MM.1S (cell line): ENCODE results near the gene SLAIN1.

ENCODE experiments used
- DNase-seq: peaks from one replicate; pipeline ENCODE4 v3.0.0-alpha.2; 2015
- H2AFZ ChIP-seq: fragments of 300-600 bp; sonication (generic); 2 replicates; pipeline ENCODE4 v1.6.0; 2016; ENCODE audit warnings: antibody characterized with exemption, low read length
- H3F3A ChIP-seq: fragments of 300-600 bp; sonication (generic); 2 replicates; pipeline ENCODE4 v1.6.1; 2016; ENCODE audit warnings: mild to moderate bottlenecking, antibody characterized with exemption, low read length, moderate library complexity, mixed read lengths; ENCODE audit not compliant: insufficient read depth
- H3K27ac ChIP-seq: fragments of 300-600 bp; sonication (generic); 2 replicates; pipeline ENCODE4 v1.5.1; 2016; ENCODE audit warnings: mild to moderate bottlenecking, low read length
- H3K27me3 ChIP-seq: fragments of 300-600 bp; sonication (generic); replicated peaks from 2 replicates; pipeline ENCODE4 v1.6.0; 2016; ENCODE audit warnings: low read length; ENCODE audit not compliant: insufficient read depth
- H3K36me3 ChIP-seq: fragments of 300-600 bp; sonication (generic); replicated peaks from 2 replicates; pipeline ENCODE4 v1.6.1; 2016; ENCODE audit warnings: mild to moderate bottlenecking, low read length, mixed read lengths; ENCODE audit not compliant: insufficient read depth
- H3K4me1 ChIP-seq: fragments of 300-600 bp; sonication (generic); 2 replicates; pipeline ENCODE4 v1.6.1; 2016; ENCODE audit warnings: low read length, mixed read lengths
- H3K4me2 ChIP-seq: fragments of 300-600 bp; sonication (generic); 2 replicates; pipeline ENCODE4 v1.6.0; 2016; ENCODE audit warnings: low read depth, low read length
- H3K4me3 ChIP-seq: fragments of 300-600 bp; sonication (generic); 2 replicates; pipeline ENCODE4 v1.5.1; 2016; ENCODE audit warnings: low read length, mixed read lengths
- H3K79me2 ChIP-seq: fragments of 300-600 bp; sonication (generic); 2 replicates; pipeline ENCODE4 v1.6.1; 2016; ENCODE audit warnings: mixed run types, low read length, mixed read lengths
- H3K9ac ChIP-seq: fragments of 300-600 bp; sonication (generic); 2 replicates; pipeline ENCODE4 v1.6.1; 2016; ENCODE audit warnings: low read length, mixed read lengths
- H3K9me2 ChIP-seq: fragments of 300-600 bp; sonication (generic); replicated peaks from 2 replicates; pipeline ENCODE4 v1.6.1; 2016; ENCODE audit warnings: mild to moderate bottlenecking, low read length, mixed read lengths; ENCODE audit not compliant: insufficient read depth
- H3K9me3 ChIP-seq: fragments of 300-600 bp; sonication (generic); replicated peaks from 2 replicates; pipeline ENCODE4 v1.6.1; 2016; ENCODE audit warnings: mild to moderate bottlenecking, low read length, mixed read lengths; ENCODE audit not compliant: insufficient read depth
- H4K20me1 ChIP-seq: fragments of 300-600 bp; sonication (generic); 2 replicates; pipeline ENCODE4 v1.6.1; 2016; ENCODE audit warnings: mild to moderate bottlenecking, low read length, moderate library complexity, mixed read lengths; ENCODE audit not compliant: insufficient read depth
- CTCF ChIP-seq: fragments of 300-600 bp; sonication (generic); IDR thresholded peaks from 2 replicates; pipeline ENCODE4 v1.5.1; 2016; ENCODE audit warnings: antibody characterized with exemption, low read length, mixed read lengths
- EZH2 ChIP-seq: fragments of 300-600 bp; sonication (generic); optimal IDR thresholded peaks from 2 replicates; pipeline ENCODE3; 2017; ENCODE audit warnings: low read depth, mild to moderate bottlenecking, antibody characterized with exemption, low read length, mixed read lengths
- EZH2phosphoT487 ChIP-seq: fragments of 300-600 bp; sonication (generic); IDR thresholded peaks from 2 replicates; pipeline ENCODE4 v1.6.1; 2018; ENCODE audit warnings: antibody characterized with exemption, low read length

The SLAIN1 gene

GRCh38 chr13:77774181-77774580 lies 76.7 kb downstream of the SLAIN1 start:
- no peak overlapping the region for H3K4me2 ChIP-seq
- no peaks in the 10 kb centered on the region for H3F3A ChIP-seq
- H3K9ac ChIP-seq, result no peak overlapping the region
- no peaks in the 10 kb centered on the region for H3K9me3 ChIP-seq
- no peaks in the 10 kb centered on the region for H3K27me3 ChIP-seq
- no peaks in the 10 kb centered on the region for H4K20me1 ChIP-seq
- H3K27ac ChIP-seq, result no peak overlapping the region
- no peak for DNase-seq
- H3K9me2 ChIP-seq, result no peaks in the 10 kb centered on the region
- TF ChIP-seq CTCF (no peak), EZH2phosphoT487 (no peak), EZH2 (no peak)
- H3K4me1 ChIP-seq, result 0 out of 2 replicates have a peak, but pooled peaks cover 3% of the 10 kb centered on the region
- no peak overlapping the region for H2AFZ ChIP-seq
- no peaks in the 10 kb centered on the region for H3K79me2 ChIP-seq
- H3K4me3 ChIP-seq, result no peak overlapping the region
- H3K36me3 ChIP-seq, result no peaks in the 10 kb centered on the region; the same call in 1 of the 2 replicates

GRCh38 chr13:77776704-77777103 lies 79.2 kb downstream of the SLAIN1 start:
- H3K4me2 ChIP-seq, result no peak overlapping the region
- H3K9me3 ChIP-seq, result no peaks in the 10 kb centered on the region
- H4K20me1 ChIP-seq, result no peaks in the 10 kb centered on the region
- H2AFZ ChIP-seq, result no peak overlapping the region
- DNase-seq, result no peak
- H3K36me3 ChIP-seq, result no peaks in the 10 kb centered on the region; the same call in 1 of the 2 replicates
- H3K9ac ChIP-seq, result no peak overlapping the region
- peaks cover 8% of the 10 kb centered on the region; the same call in 1 of the 2 replicates for H3F3A ChIP-seq
- no peaks in the 10 kb centered on the region for H3K27me3 ChIP-seq
- H3K4me1 ChIP-seq, result peaks cover 16% of the 10 kb centered on the region
- no peak overlapping the region for H3K4me3 ChIP-seq
- no peaks in the 10 kb centered on the region for H3K79me2 ChIP-seq
- H3K27ac ChIP-seq, result no peak overlapping the region
- H3K9me2 ChIP-seq, result no peaks in the 10 kb centered on the region
- no peak for TF ChIP-seq EZH2phosphoT487

GRCh38 chr13:77779552-77780272 lies 82.2 kb downstream of the SLAIN1 start:
- Histone ChIP-seq H3K36me3 (no peaks in the 10 kb centered on the region), H2AFZ (peak overlapping the region; percentile 45), H3K9me3 (no peaks in the 10 kb centered on the region), H3K9ac (peak overlapping the region; percentile 34; the same call in 1 of the 2 replicates), H3K27me3 (no peaks in the 10 kb centered on the region), H3K4me3 (no peak overlapping the region), H3K9me2 (no peaks in the 10 kb centered on the region), H3K27ac (peak overlapping the region; percentile 71), H3K4me1 (peaks cover 16% of the 10 kb centered on the region), H4K20me1 (no peaks in the 10 kb centered on the region), H3K4me2 (peak overlapping the region; percentile 45), H3F3A (peaks cover 8% of the 10 kb centered on the region; the same call in 1 of the 2 replicates), H3K79me2 (no peaks in the 10 kb centered on the region)
- DNase-seq, result peak; percentile 85
- TF ChIP-seq EZH2phosphoT487 (no peak), EZH2 (no peak), CTCF (peak; percentile 60)

GRCh38 chr13:77781808-77782207 lies 84.3 kb downstream of the SLAIN1 start:
- TF ChIP-seq EZH2phosphoT487, result no peak
- TF ChIP-seq CTCF, result no peak
- TF ChIP-seq EZH2, result no peak
- Histone ChIP-seq H3K27me3 (no peaks in the 10 kb centered on the region), H3F3A (peaks cover 8% of the 10 kb centered on the region; the same call in 1 of the 2 replicates), H3K9ac (no peak overlapping the region), H2AFZ (no peak overlapping the region), H4K20me1 (no peaks in the 10 kb centered on the region), H3K9me2 (no peaks in the 10 kb centered on the region), H3K36me3 (no peaks in the 10 kb centered on the region), H3K9me3 (no peaks in the 10 kb centered on the region), H3K4me2 (no peak overlapping the region), H3K27ac (no peak overlapping the region), H3K4me1 (peaks cover 16% of the 10 kb centered on the region), H3K4me3 (no peak overlapping the region), H3K79me2 (no peaks in the 10 kb centered on the region)
- no peak for DNase-seq
